OCI-LY7 (cell line): Measurements from ENCODE around the gene EIF5AL1.

ENCODE experiments used
- EZH2phosphoT487 ChIP-seq: fragments of 200-600 bp; sonication (generic); IDR thresholded peaks from 2 replicates; pipeline ENCODE4 v1.6.1; 2018; ENCODE audit warnings: low read depth, borderline replicate concordance, mild to moderate bottlenecking, mixed run types, antibody characterized with exemption, low read length, moderate library complexity, mixed read lengths
- TF ChIP-seq, protein P1 (sequence below): fragments of 200-600 bp; sonication (generic); conservative IDR thresholded peaks from 2 replicates; pipeline ENCODE4 v1.5.1; 2014; ENCODE audit warnings: mild to moderate bottlenecking, antibody characterized with exemption, low read length, moderate library complexity, mixed read lengths

DNA sequence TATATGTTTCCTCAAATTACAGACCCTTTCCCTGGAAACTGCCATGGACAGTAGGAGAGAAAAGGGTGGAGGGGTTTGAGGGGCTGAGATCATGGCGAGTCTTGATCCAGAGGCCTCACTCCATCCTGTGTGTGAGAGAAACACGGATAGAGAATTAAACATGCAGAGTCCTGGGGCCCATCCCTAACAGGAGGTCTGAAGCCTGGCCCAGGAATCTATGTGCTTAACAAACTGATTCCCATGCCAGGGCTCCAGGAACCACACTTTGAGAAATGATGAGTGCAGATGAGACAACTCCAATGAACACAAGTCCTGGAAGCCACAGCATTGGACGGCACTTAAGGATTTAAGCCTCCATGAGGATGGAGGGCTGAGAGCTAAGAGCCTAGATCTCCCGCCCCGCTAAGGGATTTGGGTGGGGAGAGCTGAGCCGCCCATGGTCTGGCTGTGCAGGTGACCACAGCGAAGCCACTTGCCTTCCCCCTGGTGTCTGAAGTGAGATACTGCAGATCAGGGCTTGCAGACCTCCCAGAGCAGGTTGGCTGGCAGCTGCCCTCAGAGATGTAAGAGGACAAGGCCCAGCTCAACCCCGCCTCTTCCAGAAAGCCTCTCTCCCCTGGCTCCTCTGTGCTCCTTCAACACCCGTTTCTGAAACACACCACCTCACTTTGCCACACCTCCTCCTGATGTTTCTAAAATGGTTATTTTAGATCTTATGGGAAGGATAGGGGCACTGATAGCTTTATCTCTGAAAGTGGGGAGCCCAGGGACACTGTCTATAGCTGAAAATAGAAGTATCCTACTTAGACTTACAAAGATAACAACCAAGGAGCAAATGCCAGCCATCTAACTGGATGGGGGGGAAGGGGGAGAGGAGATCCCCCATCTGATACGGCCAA, 24.8 kb upstream of the EIF5AL1 start:
- TF ChIP-seq, protein P1, sequence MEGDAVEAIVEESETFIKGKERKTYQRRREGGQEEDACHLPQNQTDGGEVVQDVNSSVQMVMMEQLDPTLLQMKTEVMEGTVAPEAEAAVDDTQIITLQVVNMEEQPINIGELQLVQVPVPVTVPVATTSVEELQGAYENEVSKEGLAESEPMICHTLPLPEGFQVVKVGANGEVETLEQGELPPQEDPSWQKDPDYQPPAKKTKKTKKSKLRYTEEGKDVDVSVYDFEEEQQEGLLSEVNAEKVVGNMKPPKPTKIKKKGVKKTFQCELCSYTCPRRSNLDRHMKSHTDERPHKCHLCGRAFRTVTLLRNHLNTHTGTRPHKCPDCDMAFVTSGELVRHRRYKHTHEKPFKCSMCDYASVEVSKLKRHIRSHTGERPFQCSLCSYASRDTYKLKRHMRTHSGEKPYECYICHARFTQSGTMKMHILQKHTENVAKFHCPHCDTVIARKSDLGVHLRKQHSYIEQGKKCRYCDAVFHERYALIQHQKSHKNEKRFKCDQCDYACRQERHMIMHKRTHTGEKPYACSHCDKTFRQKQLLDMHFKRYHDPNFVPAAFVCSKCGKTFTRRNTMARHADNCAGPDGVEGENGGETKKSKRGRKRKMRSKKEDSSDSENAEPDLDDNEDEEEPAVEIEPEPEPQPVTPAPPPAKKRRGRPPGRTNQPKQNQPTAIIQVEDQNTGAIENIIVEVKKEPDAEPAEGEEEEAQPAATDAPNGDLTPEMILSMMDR: peak; percentile 76
- no peak for TF ChIP-seq EZH2phosphoT487
